Upper lobe of left lung (tissue), 4 donors: ENCODE measurements around the gene ANKDD1A.

Experiments used
- POLR2A ChIP-seq, 4 donors: fragments of 450-650 bp; IDR thresholded peaks; one replicate each; pipeline ENCODE4 v1.5.1; 2016 to 2017; ENCODE audit warnings: antibody characterized with exemption in 4 of 4, mild to moderate bottlenecking in 2 of 4
- TF ChIP-seq, protein P1 (sequence below), 6 experiments: fragments of 450-650 bp in 4 of 6; fragments of 200-600 bp in 2 of 6; sonication (generic) in 2 of 6; IDR thresholded peaks; one replicate each; pipeline ENCODE4 v1.5.1; 2016 to 2019; ENCODE audit warnings: antibody characterized with exemption in 6 of 6

DNA sequence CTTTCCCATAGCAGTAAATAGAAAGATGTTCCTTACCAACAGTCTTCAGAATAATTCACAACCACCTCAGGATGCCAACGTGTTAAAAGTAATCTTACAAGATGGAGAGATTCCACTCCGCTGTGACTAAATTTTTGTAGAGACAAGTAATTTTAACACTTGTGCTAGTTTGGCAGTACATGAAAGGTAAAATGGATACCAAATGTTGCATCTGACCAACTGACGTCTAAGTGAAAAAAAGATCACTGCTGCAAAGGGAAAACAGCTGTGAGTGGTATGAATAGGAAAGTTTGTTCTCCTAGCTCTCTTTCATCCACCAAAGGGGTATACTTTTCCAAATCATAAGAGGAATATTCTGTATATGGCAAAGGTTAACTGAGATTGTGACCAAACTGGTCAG, 75.4 kb downstream of the ANKDD1A start:
- TF ChIP-seq, protein P1, sequence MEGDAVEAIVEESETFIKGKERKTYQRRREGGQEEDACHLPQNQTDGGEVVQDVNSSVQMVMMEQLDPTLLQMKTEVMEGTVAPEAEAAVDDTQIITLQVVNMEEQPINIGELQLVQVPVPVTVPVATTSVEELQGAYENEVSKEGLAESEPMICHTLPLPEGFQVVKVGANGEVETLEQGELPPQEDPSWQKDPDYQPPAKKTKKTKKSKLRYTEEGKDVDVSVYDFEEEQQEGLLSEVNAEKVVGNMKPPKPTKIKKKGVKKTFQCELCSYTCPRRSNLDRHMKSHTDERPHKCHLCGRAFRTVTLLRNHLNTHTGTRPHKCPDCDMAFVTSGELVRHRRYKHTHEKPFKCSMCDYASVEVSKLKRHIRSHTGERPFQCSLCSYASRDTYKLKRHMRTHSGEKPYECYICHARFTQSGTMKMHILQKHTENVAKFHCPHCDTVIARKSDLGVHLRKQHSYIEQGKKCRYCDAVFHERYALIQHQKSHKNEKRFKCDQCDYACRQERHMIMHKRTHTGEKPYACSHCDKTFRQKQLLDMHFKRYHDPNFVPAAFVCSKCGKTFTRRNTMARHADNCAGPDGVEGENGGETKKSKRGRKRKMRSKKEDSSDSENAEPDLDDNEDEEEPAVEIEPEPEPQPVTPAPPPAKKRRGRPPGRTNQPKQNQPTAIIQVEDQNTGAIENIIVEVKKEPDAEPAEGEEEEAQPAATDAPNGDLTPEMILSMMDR (IDR thresholded peaks at IDR 0.05) = no peak
- TF ChIP-seq POLR2A (IDR thresholded peaks at IDR 0.05) = no peak
